C4-2B (cell line): ENCODE measurements around the gene PPCDC.

Experiments
- ZFX ChIP-seq: fragments of 450-650 bp; IDR thresholded peaks from 2 replicates; pipeline ENCODE4 v1.6.1; 2017
- TF ChIP-seq, protein P1 (sequence below): fragments of 450-650 bp; conservative IDR thresholded peaks from 2 replicates; pipeline ENCODE4 v1.5.1; 2017; ENCODE audit warnings: mild to moderate bottlenecking

DNA sequence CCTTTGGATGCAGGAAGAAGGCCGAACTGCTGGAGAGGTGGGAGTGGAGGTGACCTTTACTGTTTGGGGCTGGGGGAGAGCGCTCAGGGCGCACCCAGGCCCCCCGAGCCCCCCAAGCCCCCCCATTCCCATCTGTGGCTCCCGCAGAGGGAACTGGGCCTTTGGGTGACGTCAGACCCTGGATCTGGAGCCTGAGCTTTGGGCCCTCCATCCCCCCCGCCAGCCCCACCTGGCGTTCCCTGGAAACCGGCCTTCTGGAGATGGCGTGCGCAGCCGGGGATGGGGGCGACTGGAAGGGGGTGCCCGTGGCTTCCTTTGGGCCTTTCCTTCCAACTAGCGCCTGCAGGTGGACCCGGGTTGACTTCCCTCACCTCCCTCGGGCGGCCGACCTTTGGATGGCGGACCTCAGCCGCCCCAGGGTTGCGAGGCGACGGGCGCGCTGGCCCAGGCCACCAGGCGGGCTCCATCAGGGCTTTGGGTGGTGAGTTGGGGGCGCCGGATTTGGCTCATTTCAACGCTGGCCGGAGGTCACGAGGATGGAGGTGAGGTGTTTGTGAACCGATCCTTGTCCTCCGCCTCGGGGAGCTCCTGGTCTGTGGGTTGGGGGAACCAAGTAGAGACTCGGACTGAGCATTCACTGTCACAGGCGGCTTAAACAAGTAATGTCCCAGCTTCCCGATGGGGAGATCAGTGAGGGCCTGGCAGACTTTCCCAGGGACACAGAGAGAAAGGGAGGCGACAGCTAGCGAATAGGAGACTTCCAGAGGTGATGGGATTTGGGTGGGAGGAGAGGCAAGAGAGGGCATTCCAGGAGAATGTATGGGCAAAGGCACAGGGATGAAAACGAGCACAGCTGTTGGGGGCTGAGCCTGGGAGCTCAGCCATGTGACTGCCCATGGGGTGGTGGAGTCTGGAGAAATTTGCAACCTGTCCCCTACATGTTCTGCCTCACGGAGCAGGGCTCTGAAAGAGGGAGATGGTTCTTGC, 27.3 kb upstream of the PPCDC start:
- TF ChIP-seq, protein P1, sequence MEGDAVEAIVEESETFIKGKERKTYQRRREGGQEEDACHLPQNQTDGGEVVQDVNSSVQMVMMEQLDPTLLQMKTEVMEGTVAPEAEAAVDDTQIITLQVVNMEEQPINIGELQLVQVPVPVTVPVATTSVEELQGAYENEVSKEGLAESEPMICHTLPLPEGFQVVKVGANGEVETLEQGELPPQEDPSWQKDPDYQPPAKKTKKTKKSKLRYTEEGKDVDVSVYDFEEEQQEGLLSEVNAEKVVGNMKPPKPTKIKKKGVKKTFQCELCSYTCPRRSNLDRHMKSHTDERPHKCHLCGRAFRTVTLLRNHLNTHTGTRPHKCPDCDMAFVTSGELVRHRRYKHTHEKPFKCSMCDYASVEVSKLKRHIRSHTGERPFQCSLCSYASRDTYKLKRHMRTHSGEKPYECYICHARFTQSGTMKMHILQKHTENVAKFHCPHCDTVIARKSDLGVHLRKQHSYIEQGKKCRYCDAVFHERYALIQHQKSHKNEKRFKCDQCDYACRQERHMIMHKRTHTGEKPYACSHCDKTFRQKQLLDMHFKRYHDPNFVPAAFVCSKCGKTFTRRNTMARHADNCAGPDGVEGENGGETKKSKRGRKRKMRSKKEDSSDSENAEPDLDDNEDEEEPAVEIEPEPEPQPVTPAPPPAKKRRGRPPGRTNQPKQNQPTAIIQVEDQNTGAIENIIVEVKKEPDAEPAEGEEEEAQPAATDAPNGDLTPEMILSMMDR = no peak
- no peak for TF ChIP-seq ZFX
